Measurements from ENCODE around the gene ATP6V0C. TPM values are rescaled to one million over a fixed set of nuclear protein-coding genes. Genes with fewer than 3 reads are reported as not detected.
A peak's percentile ranks its signal among the peaks of the same experiment; 100 is the strongest.

ATP6V0C gene
- total RNA-seq, 1 donor from 2014 or later = 311 TPM

- H3K9me3 ChIP-seq (ENCODE audit: insufficient read depth, low read depth, low read length) = no peaks in the 10 kb centered on the region
- peak overlapping the region; percentile 58 for H3K4me2 ChIP-seq (ENCODE audit: low read length)
- FAIRE-seq (no peak), DNase-seq (ENCODE audit: low read depth) (peak; percentile 48)
- peaks cover 26% of the 10 kb centered on the region for H3K4me1 ChIP-seq (ENCODE audit: insufficient read depth, low read length)
- H3K27ac ChIP-seq (ENCODE audit: low read depth, low read length) = no peak overlapping the region
- H3K79me2 ChIP-seq (ENCODE audit: insufficient read depth, low read length) = peaks cover 22% of the 10 kb centered on the region
- H3K36me3 Mint-ChIP-seq (ENCODE audit: low read depth, unreplicated experiment) = peaks cover 6% of the 10 kb centered on the region
- no peaks in the 10 kb centered on the region for H3K27me3 ChIP-seq (ENCODE audit: insufficient read depth, low read length)
- H3K9ac ChIP-seq (ENCODE audit: low read length) = no peak overlapping the region
- H4K20me1 ChIP-seq (ENCODE audit: insufficient read depth, low read length) = peaks cover 19% of the 10 kb centered on the region
- no peaks in the 10 kb centered on the region for H3K9me3 Mint-ChIP-seq (ENCODE audit: unreplicated experiment)
- peaks cover 12% of the 10 kb centered on the region for H3K4me1 Mint-ChIP-seq (ENCODE audit: low read depth, unreplicated experiment)
- H3K36me3 ChIP-seq (ENCODE audit: insufficient read depth, low read length) = no peaks in the 10 kb centered on the region
- peaks cover 1% of the 10 kb centered on the region for H3K27me3 Mint-ChIP-seq (ENCODE audit: low read depth, unreplicated experiment)
- H3K27ac Mint-ChIP-seq (ENCODE audit: unreplicated experiment) = no peak overlapping the region
- TF ChIP-seq EZH2 (IDR thresholded peaks at IDR 0.05; ENCODE audit: insufficient read depth, low read length) (no peak), CTCF (IDR thresholded peaks at IDR 0.05; ENCODE audit: insufficient read depth, low read depth, low read length) (no peak)
- no peak overlapping the region for H3K4me3 Mint-ChIP-seq (ENCODE audit: unreplicated experiment)
- H2AFZ ChIP-seq (ENCODE audit: low read depth, low read length) = peak overlapping the region; percentile 39
- no peak overlapping the region for H3K4me3 ChIP-seq (ENCODE audit: insufficient read depth, low read depth, low read length)
Observed at GRCh38 chr16:2511128-2511800, 2.5 kb upstream of the ATP6V0C start.

DNA sequence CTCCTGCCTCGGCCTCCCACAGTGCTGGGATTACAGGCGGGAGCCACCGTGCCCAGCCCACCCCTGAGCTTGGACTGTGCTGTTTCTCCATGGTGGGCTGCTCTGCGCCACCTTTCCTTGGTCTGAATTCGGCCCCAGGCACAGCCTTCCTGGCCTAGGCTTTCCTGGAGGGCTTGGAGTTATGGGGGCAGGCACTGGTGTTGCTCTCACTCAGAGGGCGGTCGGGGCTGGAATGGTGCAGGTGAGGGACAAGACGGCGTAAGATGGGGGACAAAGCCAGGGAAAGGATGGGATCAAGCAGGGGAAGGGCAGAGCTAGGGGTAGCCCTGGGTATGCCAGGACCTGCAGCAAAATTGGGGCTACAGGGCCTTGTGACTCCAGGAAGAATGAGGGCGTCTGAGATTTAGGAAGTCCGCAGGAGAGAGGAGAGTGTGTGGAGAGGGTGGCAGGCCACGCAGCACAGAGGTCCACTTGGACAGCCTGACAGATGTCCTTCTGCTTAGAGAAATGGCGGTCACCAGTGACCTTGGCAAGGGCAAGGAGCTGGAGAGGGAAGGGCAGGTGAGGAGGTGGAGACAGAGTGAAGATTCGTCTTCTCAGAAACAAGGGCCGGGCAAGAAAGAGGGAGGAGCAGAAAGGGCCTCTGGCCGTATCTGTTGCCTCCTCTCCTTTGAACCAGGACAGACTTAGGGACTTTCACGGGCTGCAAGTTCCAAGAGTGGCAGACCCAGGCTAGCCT lies 1.6 kb upstream of the ATP6V0C start:
- H3K27me3 Mint-ChIP-seq (ENCODE audit: low read depth, unreplicated experiment) = peaks cover 1% of the 10 kb centered on the region
- TF ChIP-seq EZH2 (IDR thresholded peaks at IDR 0.05; ENCODE audit: insufficient read depth, low read length) (no peak), CTCF (IDR thresholded peaks at IDR 0.05; ENCODE audit: insufficient read depth, low read depth, low read length) (no peak)
- H3K36me3 Mint-ChIP-seq (ENCODE audit: low read depth, unreplicated experiment) = peaks cover 6% of the 10 kb centered on the region
- no peak overlapping the region for H2AFZ ChIP-seq (ENCODE audit: low read depth, low read length)
- no peaks in the 10 kb centered on the region for H3K9me3 ChIP-seq (ENCODE audit: insufficient read depth, low read depth, low read length)
- H3K27ac ChIP-seq (ENCODE audit: low read depth, low read length) = no peak overlapping the region
- peaks cover 35% of the 10 kb centered on the region for H3K4me1 ChIP-seq (ENCODE audit: insufficient read depth, low read length)
- H3K36me3 ChIP-seq (ENCODE audit: insufficient read depth, low read length) = no peaks in the 10 kb centered on the region
- no peak overlapping the region for H3K27ac Mint-ChIP-seq (ENCODE audit: unreplicated experiment)
- H3K9ac ChIP-seq (ENCODE audit: low read length) = no peak overlapping the region
- H3K9me3 Mint-ChIP-seq (ENCODE audit: unreplicated experiment) = no peaks in the 10 kb centered on the region
- peaks cover 21% of the 10 kb centered on the region for H3K4me1 Mint-ChIP-seq (ENCODE audit: low read depth, unreplicated experiment)
- H3K4me2 ChIP-seq (ENCODE audit: low read length) = no peak overlapping the region
- no peak for FAIRE-seq
- no peaks in the 10 kb centered on the region for H3K27me3 ChIP-seq (ENCODE audit: insufficient read depth, low read length)
- H3K4me3 Mint-ChIP-seq (ENCODE audit: unreplicated experiment) = no peak overlapping the region
- no peak for DNase-seq (ENCODE audit: low read depth)
- H3K79me2 ChIP-seq (ENCODE audit: insufficient read depth, low read length) = peaks cover 31% of the 10 kb centered on the region
- no peak overlapping the region for H3K4me3 ChIP-seq (ENCODE audit: insufficient read depth, low read depth, low read length)
- peaks cover 28% of the 10 kb centered on the region for H4K20me1 ChIP-seq (ENCODE audit: insufficient read depth, low read length)
